Pancreas (tissue), 10 donors: ENCODE measurements around the gene LYZ. TPM values are rescaled to one million over a fixed set of nuclear protein-coding genes. Genes with fewer than 3 reads are reported as not detected.
A peak's percentile ranks its signal among the peaks of the same experiment; 100 is the strongest.

Source experiments
- ATAC-seq, 4 donors: fragments of 200-7000 bp; cut with Tn5 transposase; one replicate each; pipeline versions ENCODE4 v1.8.0 to v1.9.1; 2020; ENCODE audit warnings: mild to moderate bottlenecking in 4 of 4, moderate library complexity in 4 of 4
- DNase-seq, 6 donors: peaks; one replicate each; pipeline ENCODE4 v3.0.0-alpha.2; 2020
- FAIRE-seq: peaks from 2 replicates; lab custom pipeline; 2012; peaks lifted over from hg19 to GRCh38; lab: Jason Lieb, UNC
- H3K27ac ChIP-seq, 4 donors: fragments of 200-600 bp; sonication (generic); 1 replicate in 3 of 4; 2 replicates in 1 of 4; pipeline versions ENCODE4 v1.5.0 to v1.8.0; 2020
- H3K27me3 ChIP-seq, 4 donors: fragments of 200-600 bp; one replicate each; pipeline ENCODE4 v1.8.0; 2021
- H3K36me3 ChIP-seq, 3 donors: fragments of 200-600 bp; sonication (generic) in 1 of 3; one replicate each; pipeline versions ENCODE4 v1.5.0 to v1.8.0; 2020 to 2021
- H3K4me1 ChIP-seq, 3 donors: fragments of 200-600 bp; one replicate each; pipeline ENCODE4 v1.8.0; 2021
- H3K4me3 ChIP-seq, 4 donors: fragments of 200-600 bp; sonication (generic) in 2 of 4; one replicate each; pipeline versions ENCODE4 v1.5.0 to v1.8.0; 2020 to 2021
- H3K9me3 ChIP-seq, 4 donors: fragments of 200-600 bp; one replicate each; pipeline ENCODE4 v1.8.0; 2021
- CTCF ChIP-seq, 4 donors: fragments of 200-600 bp; sonication (generic) in 3 of 4; IDR thresholded peaks; one replicate each; pipeline versions ENCODE4 v1.5.0 to v1.8.0; 2021; ENCODE audit warnings: antibody characterized with exemption in 4 of 4
- WGBS, 2 donors: extraction: QIAGEN DNeasy Blood & Tissue Kit; methylation state at CpG; one replicate each; pipeline ENCODE4 v1.1.7; 2013; 5-methylcytosine and 5-hydroxymethylcytosine counted together
- intact Hi-C, 3 donors: fragments of 100-400 bp; cut with DNase I; formaldehyde crosslinking; loops; one replicate each; pipeline versions ENCODE4 v1.11.1 to v1.14.2; 2022
- polyA plus RNA-seq, 2 donors: library from polyadenylated mRNA; stranded (reverse); fragments of 200-250 nt; gene quantifications; one replicate each; pipeline ENCODE4 v1.2.3, GENCODE V29; 2013
- total RNA-seq, 6 donors: library from RNA; stranded (reverse); fragmentation: NEBNext Ultra II Directional in 4 of 6; extraction: Animal tissue kit (Norgen Biotek cat#: 25700) in 4 of 6; gene quantifications; one replicate each; pipeline versions ENCODE4 v1.2.1 to v1.2.4, GENCODE V29; 2021 to 2023
- donor health status: healthy with polysubstance abuse.
- donor health status: DM: no; HTN: no; CAD: no; lungs with moderate emphysema.
- donor health status: DM: no; HTN: no; CAD: no.
- donor health status: control.
- donor health status: control.
- donor health status: Bipolar disorder and iron deficiency.
- donor health status: DM: yes; HTN: yes; CAD: no.
- donor health status: DM: no; HTN: no; CAD: no.
- donor health status: DM: no; HTN: no; CAD: no.
- donor health status: DM: yes; HTN: yes; CAD: no.

The LYZ gene
- total RNA-seq (100 to 1,000 TPM in 2 of 6 donors, 10 to 100 TPM in 4; 14.0 to 591 (median 39.3) TPM), polyA plus RNA-seq (10 to 100 TPM; 10.1 to 29.4 TPM)

- H3K4me1 ChIP-seq, result peaks cover 26 to 63% (median 60%) of the 10 kb centered on the region in 3 donors
- FAIRE-seq (no peak), DNase-seq (peak in 1 of 6 donors; percentile 52), ATAC-seq (peak in 3 of 4 donors; percentile 54 to 70 (median 59))
- H3K4me3 ChIP-seq, result peak within 1 kb of the TSS in 1 of 4 donors; percentile 23
- TF ChIP-seq CTCF (IDR thresholded peaks at IDR 0.05), result no peak
- H3K36me3 ChIP-seq, result no peaks in the 10 kb centered on the region
- no peaks in the 10 kb centered on the region for H3K9me3 ChIP-seq
- WGBS, 2 donors, result 63 to 70% methylated on average over 4 of the region's 4 CpGs
- intact Hi-C loops, result no loop called here
- peak within 1 kb of the TSS in 3 of 4 donors; percentile 22 to 93 (median 70) for H3K27ac ChIP-seq
- no peaks in the 10 kb centered on the region for H3K27me3 ChIP-seq
Observed at GRCh38 chr12:69348162-69348938, at the start of gene LYZ. TSS of gene LYZ (plus strand) at chr12:69348381. CDS start at chr12:69348409, 28 bp downstream.

GRCh38 chr12:69298947-69299346 is 49.2 kb upstream of the LYZ start:
- no peaks in the 10 kb centered on the region for H3K27me3 ChIP-seq
- 78 to 85% methylated on average over 2 of the region's 2 CpGs for WGBS, 2 donors
- H3K4me3 ChIP-seq, result no peak overlapping the region
- no peak for TF ChIP-seq CTCF (IDR thresholded peaks at IDR 0.05)
- H3K27ac ChIP-seq, result no peak overlapping the region
- DNase-seq, result no peak
- H3K36me3 ChIP-seq, result no peaks in the 10 kb centered on the region
- no peaks in the 10 kb centered on the region for H3K4me1 ChIP-seq
- ATAC-seq, result no peak
- no peaks in the 10 kb centered on the region for H3K9me3 ChIP-seq
- intact Hi-C loops, result loop anchor here in 1 of 3 donors (10.0 kb wide), 1 partner anchor 266 kb away; no protein-coding TSS in a partner anchor
- FAIRE-seq, result no peak

- FAIRE-seq (no peak), ATAC-seq (no peak), DNase-seq (no peak)
- Histone ChIP-seq H3K36me3 (no peaks in the 10 kb centered on the region), H3K27me3 (no peaks in the 10 kb centered on the region), H3K9me3 (no peaks in the 10 kb centered on the region), H3K27ac (no peak overlapping the region), H3K4me3 (no peak overlapping the region), H3K4me1 (no peaks in the 10 kb centered on the region)
- 95 to 97% methylated on average over 1 of the region's 1 CpG for WGBS, 2 donors
- no peak for TF ChIP-seq CTCF (IDR thresholded peaks at IDR 0.05)
- intact Hi-C loops, result no loop called here
Observed at GRCh38 chr12:69304284-69304683, 43.9 kb upstream of the LYZ start.

GRCh38 chr12:69309461-69309860 is 38.7 kb upstream of the LYZ start:
- 51 to 56% methylated on average over 3 of the region's 3 CpGs for WGBS, 2 donors

More at GRCh38 chr12:69309461-69309860, 38.7 kb upstream of the LYZ start:
- DNase-seq (no peak), FAIRE-seq (no peak), ATAC-seq (peak in 1 of 4 donors; percentile 18)
- no peak for TF ChIP-seq CTCF (IDR thresholded peaks at IDR 0.05)
- H3K27me3 ChIP-seq, result no peaks in the 10 kb centered on the region
- H3K4me3 ChIP-seq, result no peak overlapping the region
- intact Hi-C loops, result no loop called here
- no peak overlapping the region for H3K27ac ChIP-seq
- no peaks in the 10 kb centered on the region for H3K9me3 ChIP-seq
- no peaks in the 10 kb centered on the region for H3K36me3 ChIP-seq
- no peaks in the 10 kb centered on the region for H3K4me1 ChIP-seq
